HG03378 (cell line): ENCODE measurements around the gene CLSTN3.

ENCODE experiments used
- ATAC-seq: cut with Tn5 transposase; IDR thresholded peaks from one replicate; pipeline ENCODE4 v1.9.1; 2021; ENCODE audit warnings: mild to moderate bottlenecking, moderate library complexity; ENCODE audit not compliant: unreplicated experiment

The CLSTN3 gene

GRCh38 chr12:7125632-7126227 lies 4.4 kb upstream of the CLSTN3 start:
- no peak for ATAC-seq

- no peak for ATAC-seq
Observed at GRCh38 chr12:7127916-7128626, 2.1 kb upstream of the CLSTN3 start.

- ATAC-seq: no peak
Observed at GRCh38 chr12:7128681-7129286, 1.4 kb upstream of the CLSTN3 start, which contains the start of gene RBP5. Gene RBP5 (minus strand): TSS chr12:7128889. CDS start chr12:7128775, 114 bp downstream.

GRCh38 chr12:7129287-7129871 lies 792 bp upstream of the CLSTN3 start:
- no peak for ATAC-seq

- no peak for ATAC-seq
Observed at GRCh38 chr12:7130701-7131501, 730 bp downstream of the CLSTN3 start.

- no peak for ATAC-seq
Observed at GRCh38 chr12:7131502-7131866, 1.3 kb downstream of the CLSTN3 start.

- no peak for ATAC-seq
Observed at GRCh38 chr12:7134396-7135166, 4.4 kb downstream of the CLSTN3 start.

- no peak for ATAC-seq
Observed at GRCh38 chr12:7136071-7136470, 5.9 kb downstream of the CLSTN3 start.

GRCh38 chr12:7136676-7137075 lies 6.5 kb downstream of the CLSTN3 start:
- ATAC-seq: no peak

- ATAC-seq: no peak
Observed at GRCh38 chr12:7137908-7138307, 7.7 kb downstream of the CLSTN3 start.

GRCh38 chr12:7139200-7139599 lies 9.0 kb downstream of the CLSTN3 start:
- ATAC-seq: no peak

- no peak for ATAC-seq
Observed at GRCh38 chr12:7141351-7142005, 11.3 kb downstream of the CLSTN3 start.

GRCh38 chr12:7142056-7142644 lies 12.0 kb downstream of the CLSTN3 start:
- no peak for ATAC-seq

GRCh38 chr12:7142809-7143465 lies 12.8 kb downstream of the CLSTN3 start:
- ATAC-seq: no peak

- ATAC-seq: no peak
Observed at GRCh38 chr12:7143564-7143963, 13.4 kb downstream of the CLSTN3 start.

- no peak for ATAC-seq
Observed at GRCh38 chr12:7144414-7145120, 14.4 kb downstream of the CLSTN3 start.

- no peak for ATAC-seq
Observed at GRCh38 chr12:7145671-7146070, 15.5 kb downstream of the CLSTN3 start.

GRCh38 chr12:7146228-7146627 lies 16.1 kb downstream of the CLSTN3 start:
- no peak for ATAC-seq
